Activated CD8-positive, alpha-beta memory T cell treated with anti-CD3 and anti-CD28 coated beads for 4 hours (primary cell): ENCODE measurements around the gene GPR107.

Source experiments
- DNase-seq, 2 donors: peaks; one replicate each; pipeline ENCODE4 v3.0.0-alpha.2; 2020; ENCODE audit warnings: low read depth in 2 of 2

GPR107 gene

GRCh38 chr9:130137081-130137640 lies 83.5 kb downstream of the GPR107 start:
- no peak for DNase-seq

- no peak for DNase-seq
These were observed 84.0 kb downstream of the GPR107 start for GRCh38 chr9:130137641-130138081.

GRCh38 chr9:130138171-130138653 lies 84.5 kb downstream of the GPR107 start:
- no peak for DNase-seq

- no peak for DNase-seq
These were observed 85.1 kb downstream of the GPR107 start for GRCh38 chr9:130138791-130139190.

GRCh38 chr9:130139251-130139650 lies 85.5 kb downstream of the GPR107 start:
- DNase-seq: no peak

GRCh38 chr9:130140706-130141105 lies 87.0 kb downstream of the GPR107 start:
- DNase-seq: no peak

GRCh38 chr9:130142056-130142455 lies 88.3 kb downstream of the GPR107 start:
- DNase-seq: no peak

- DNase-seq: no peak
These were observed 88.9 kb downstream of the GPR107 start for GRCh38 chr9:130142641-130143040.

GRCh38 chr9:130143279-130143893 lies 89.7 kb downstream of the GPR107 start:
- DNase-seq: no peak

GRCh38 chr9:130143958-130144366 lies 90.3 kb downstream of the GPR107 start:
- no peak for DNase-seq

- DNase-seq: no peak
These were observed 91.0 kb downstream of the GPR107 start for GRCh38 chr9:130144703-130145102.

GRCh38 chr9:130145658-130146057 lies 92.0 kb downstream of the GPR107 start:
- no peak for DNase-seq

GRCh38 chr9:130147198-130147597 lies 93.5 kb downstream of the GPR107 start:
- no peak for DNase-seq

- no peak for DNase-seq
These were observed 94.2 kb downstream of the GPR107 start for GRCh38 chr9:130147910-130148309.

- no peak for DNase-seq
These were observed 95.3 kb downstream of the GPR107 start for GRCh38 chr9:130149031-130149430.

- DNase-seq: no peak
These were observed 96.1 kb downstream of the GPR107 start for GRCh38 chr9:130149654-130150286.

GRCh38 chr9:130150779-130151382 lies 97.2 kb downstream of the GPR107 start:
- DNase-seq: no peak

- DNase-seq: no peak
These were observed 101.1 kb downstream of the GPR107 start for GRCh38 chr9:130154816-130155215.

- DNase-seq: no peak
These were observed 101.9 kb downstream of the GPR107 start for GRCh38 chr9:130155647-130156046.

- no peak for DNase-seq
These were observed 103.0 kb downstream of the GPR107 start for GRCh38 chr9:130156672-130157071.

- DNase-seq: no peak
These were observed 103.4 kb downstream of the GPR107 start for GRCh38 chr9:130157079-130157478.

- no peak for DNase-seq
These were observed 104.3 kb downstream of the GPR107 start for GRCh38 chr9:130158001-130158400.

- DNase-seq: no peak
These were observed 105.4 kb downstream of the GPR107 start for GRCh38 chr9:130159057-130159456.
